Hepatocyte (in vitro differentiated cells): ENCODE results near the gene LURAP1L.

Experiments used
- CTCF ChIP-seq: fragments of 200-600 bp; sonication (generic); IDR thresholded peaks from 2 replicates; pipeline ENCODE4 v1.5.1; 2016; ENCODE audit warnings: antibody characterized with exemption, mild to moderate bottlenecking; ENCODE audit not compliant: poor library complexity
- EZH2 ChIP-seq: fragments of 200-600 bp; sonication (generic); IDR thresholded peaks from 2 replicates; pipeline ENCODE4 v1.6.1; 2016; ENCODE audit warnings: antibody characterized with exemption, mild to moderate bottlenecking, borderline replicate concordance

DNA sequence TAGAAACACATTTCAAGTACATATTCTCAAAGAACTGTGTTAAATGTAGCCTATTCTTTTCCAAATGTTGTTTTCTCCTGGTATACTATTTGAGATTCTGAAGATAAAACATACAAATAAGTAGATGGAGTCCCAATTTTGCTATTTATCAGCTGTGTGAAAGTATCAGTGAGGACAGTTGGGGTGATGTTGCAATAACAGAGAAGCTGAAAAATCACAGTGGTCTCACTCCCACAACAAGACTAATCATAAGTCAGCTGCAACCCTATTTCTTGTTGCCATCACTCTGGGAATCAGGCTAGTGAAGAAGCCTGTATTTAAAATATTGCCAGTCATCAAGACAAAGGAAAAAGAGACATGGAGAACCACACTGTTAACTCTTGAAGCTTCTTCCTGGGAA, 25.9 kb upstream of the LURAP1L start:
- no peak for TF ChIP-seq CTCF
- no peak for TF ChIP-seq EZH2
